Karpas-422 (cell line): ENCODE results near the gene UBE2D3. TPM values are rescaled to one million over a fixed set of nuclear protein-coding genes. Genes with fewer than 3 reads are reported as not detected.

Source experiments
- DNase-seq: peaks from one replicate; pipeline ENCODE4 v3.0.0-alpha.2; 2015
- H2AFZ ChIP-seq: fragments of 200-600 bp; sonication (generic); 2 replicates; pipeline ENCODE4 v1.6.1; 2014; ENCODE audit warnings: antibody characterized with exemption, low read length, mixed read lengths
- H3K27ac ChIP-seq: fragments of 200-600 bp; sonication (generic); 2 replicates; pipeline ENCODE4 v1.5.1; 2014; ENCODE audit warnings: mild to moderate bottlenecking, low read length, moderate library complexity
- H3K27me3 ChIP-seq: fragments of 200-600 bp; sonication (generic); 2 replicates; pipeline ENCODE4 v1.6.1; 2014; ENCODE audit warnings: low read length, mixed read lengths
- H3K36me3 ChIP-seq: fragments of 200-600 bp; sonication (generic); 2 replicates; pipeline ENCODE4 v1.6.1; 2014; ENCODE audit warnings: low read length, mixed read lengths; ENCODE audit not compliant: insufficient read depth
- H3K4me1 ChIP-seq: fragments of 200-600 bp; sonication (generic); 2 replicates; pipeline ENCODE4 v1.6.1; 2014; ENCODE audit warnings: mild to moderate bottlenecking, low read length, mixed read lengths
- H3K4me2 ChIP-seq: fragments of 200-600 bp; sonication (generic); 2 replicates; pipeline ENCODE4 v1.6.1; 2014; ENCODE audit warnings: low read length, low read depth, mild to moderate bottlenecking; ENCODE audit not compliant: poor library complexity, severe bottlenecking
- H3K4me3 ChIP-seq: fragments of 200-600 bp; sonication (generic); 2 replicates; pipeline ENCODE4 v1.5.1; 2014; ENCODE audit warnings: mild to moderate bottlenecking, antibody characterized with exemption, low read length, mixed read lengths
- H3K79me2 ChIP-seq: fragments of 200-600 bp; sonication (generic); 2 replicates; pipeline ENCODE4 v1.6.1; 2014; ENCODE audit warnings: mild to moderate bottlenecking, low read length, mixed read lengths
- H3K9ac ChIP-seq: fragments of 200-600 bp; sonication (generic); 2 replicates; pipeline ENCODE4 v1.6.0; 2014; ENCODE audit warnings: low read length
- H3K9me2 ChIP-seq: fragments of 200-600 bp; sonication (generic), shearing (Covaris generic); replicated peaks from 2 replicates; pipeline ENCODE4 v1.6.0; 2014; ENCODE audit warnings: mild to moderate bottlenecking, low read length, moderate library complexity; ENCODE audit not compliant: insufficient read depth
- H3K9me3 ChIP-seq: fragments of 300-700, 200-600 bp; sonication (generic); 2 replicates; pipeline ENCODE4 v1.6.1; 2014; ENCODE audit warnings: low read length, mixed read lengths
- H4K20me1 ChIP-seq: fragments of 200-600 bp; sonication (generic); 2 replicates; pipeline ENCODE4 v1.6.1; 2014; ENCODE audit warnings: mild to moderate bottlenecking, antibody characterized with exemption, low read length, low read depth; ENCODE audit not compliant: insufficient read depth
- total RNA-seq: library from RNA; depleted of rRNA; stranded (reverse); fragments of >200 nt; shearing (Covaris generic); gene quantifications from 2 replicates; pipeline ENCODE4 v1.2.3, GENCODE V29; 2014; ENCODE audit warnings: low replicate concordance

Gene UBE2D3
- total RNA-seq, 1 experiment from 2014 or later: 538 TPM

DNA sequence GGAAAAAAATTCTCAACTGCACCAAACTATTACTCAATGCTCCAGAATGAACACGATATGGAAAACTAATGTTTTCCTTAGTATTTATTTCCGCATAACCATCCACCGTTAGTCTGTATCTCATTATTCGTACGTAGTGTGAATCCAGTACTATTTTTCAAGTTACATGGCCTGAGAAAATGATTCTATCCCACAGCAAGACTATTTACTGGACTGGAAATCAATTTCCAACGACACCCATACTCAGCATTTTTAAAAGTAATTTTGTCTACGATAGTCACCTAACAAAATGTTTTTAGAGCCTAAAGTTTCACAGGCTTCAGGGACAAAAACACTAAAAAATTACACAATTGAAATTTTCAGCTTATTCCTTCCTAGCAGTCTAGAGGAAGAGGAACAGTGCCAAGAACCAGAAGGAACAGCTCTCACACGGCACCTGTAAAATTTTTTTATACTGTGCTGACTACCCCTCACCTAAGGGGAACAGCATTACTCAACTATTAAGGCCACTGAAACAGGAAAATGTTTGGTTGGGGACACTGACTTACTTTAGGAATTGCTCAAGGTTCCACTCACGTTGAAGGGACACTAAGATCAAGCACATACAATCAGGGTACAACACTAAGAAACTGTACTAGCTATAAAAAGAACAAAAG is 9.6 kb downstream of the UBE2D3 start:
- peaks cover 100% of the 10 kb centered on the region for H3K79me2 ChIP-seq
- H3K36me3 ChIP-seq: peaks cover 69% of the 10 kb centered on the region
- H3K4me2 ChIP-seq: peak overlapping the region; percentile 3
- no peak overlapping the region for H3K4me3 ChIP-seq
- H3K9me2 ChIP-seq: no peaks in the 10 kb centered on the region
- H3K27ac ChIP-seq: no peak overlapping the region
- H4K20me1 ChIP-seq: peaks cover 84% of the 10 kb centered on the region
- H3K9ac ChIP-seq: no peak overlapping the region
- DNase-seq: no peak
- H3K9me3 ChIP-seq: no peaks in the 10 kb centered on the region
- H3K4me1 ChIP-seq: peaks cover 83% of the 10 kb centered on the region
- H3K27me3 ChIP-seq: no peaks in the 10 kb centered on the region
- H2AFZ ChIP-seq: no peak overlapping the region

DNA sequence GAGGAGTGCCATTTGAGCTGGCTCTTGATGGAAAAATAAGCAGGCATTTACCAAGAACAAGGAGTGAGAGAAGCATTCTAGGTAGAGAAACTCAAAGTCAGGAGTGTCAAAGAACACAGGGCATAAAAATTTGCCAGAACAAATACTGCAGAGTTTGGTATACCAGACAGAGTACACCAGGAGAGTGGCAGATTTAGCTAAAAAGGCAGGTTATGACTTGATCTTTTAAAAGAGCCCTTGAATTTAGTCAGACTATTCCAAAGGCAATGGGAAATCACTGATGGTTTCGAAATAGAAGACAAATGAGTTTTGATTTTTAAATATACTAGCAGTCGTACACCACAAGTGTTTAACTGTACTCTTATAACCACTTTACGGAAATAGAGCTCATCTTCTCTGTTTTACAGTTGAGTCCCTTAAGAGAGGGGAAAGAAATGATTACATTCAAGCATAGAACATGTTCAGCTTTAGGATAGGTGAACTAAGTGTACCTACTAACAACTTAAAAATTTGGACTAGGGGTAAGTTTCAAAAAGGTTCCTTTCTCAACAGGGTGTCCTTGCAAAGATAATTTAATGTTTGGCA is 10.2 kb downstream of the UBE2D3 start:
- Histone ChIP-seq H3K4me2 (no peak overlapping the region), H3K36me3 (peaks cover 72% of the 10 kb centered on the region), H3K4me1 (peaks cover 85% of the 10 kb centered on the region)

GRCh38 chr4:102815981-102816380 is 11.4 kb downstream of the UBE2D3 start:
- H3K9me2 ChIP-seq: no peaks in the 10 kb centered on the region
- H3K4me3 ChIP-seq: no peak overlapping the region
- H3K9me3 ChIP-seq: no peaks in the 10 kb centered on the region
- no peak overlapping the region for H2AFZ ChIP-seq
- H4K20me1 ChIP-seq: peaks cover 88% of the 10 kb centered on the region
- no peak overlapping the region for H3K27ac ChIP-seq
- no peak overlapping the region for H3K4me2 ChIP-seq
- peaks cover 70% of the 10 kb centered on the region for H3K36me3 ChIP-seq
- H3K79me2 ChIP-seq: peaks cover 100% of the 10 kb centered on the region
- no peak overlapping the region for H3K9ac ChIP-seq
- H3K27me3 ChIP-seq: no peaks in the 10 kb centered on the region
- DNase-seq: no peak
- peaks cover 86% of the 10 kb centered on the region for H3K4me1 ChIP-seq

More for the DNA sequence above, 10.2 kb downstream of the UBE2D3 start:
- H2AFZ ChIP-seq: no peak overlapping the region
- H3K27me3 ChIP-seq: no peaks in the 10 kb centered on the region
- no peak overlapping the region for H3K9ac ChIP-seq
- no peaks in the 10 kb centered on the region for H3K9me3 ChIP-seq
- peaks cover 100% of the 10 kb centered on the region for H3K79me2 ChIP-seq
- no peak overlapping the region for H3K27ac ChIP-seq
- H3K4me3 ChIP-seq: no peak overlapping the region
- peaks cover 87% of the 10 kb centered on the region for H4K20me1 ChIP-seq
- no peaks in the 10 kb centered on the region for H3K9me2 ChIP-seq
- DNase-seq: no peak

DNA sequence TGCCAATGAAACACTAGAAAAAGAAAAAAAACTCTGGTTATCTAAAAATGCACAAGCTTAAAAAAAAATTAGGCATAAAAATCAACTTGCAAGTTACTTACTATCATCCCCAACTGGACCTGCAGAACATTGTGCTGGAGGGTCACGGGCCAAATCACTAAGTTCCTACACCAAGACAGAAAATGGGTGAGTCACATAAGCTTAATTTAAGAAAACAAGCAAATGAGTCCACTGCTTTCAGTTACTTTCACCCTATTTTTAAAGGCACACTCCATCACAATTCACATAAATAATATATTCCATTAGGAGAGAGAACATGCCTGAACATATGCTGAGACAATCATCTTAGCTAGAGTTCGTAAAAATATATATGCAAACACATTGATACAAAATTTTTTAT is 17.7 kb downstream of the UBE2D3 start:
- peak overlapping the region; percentile 53 for H3K4me2 ChIP-seq
- H3K27ac ChIP-seq: peak overlapping the region; percentile 62
- H3K79me2 ChIP-seq: peaks cover 100% of the 10 kb centered on the region
- H3K36me3 ChIP-seq: peaks cover 81% of the 10 kb centered on the region
- H3K27me3 ChIP-seq: no peaks in the 10 kb centered on the region
- peaks cover 81% of the 10 kb centered on the region for H3K4me1 ChIP-seq
- H3K9me3 ChIP-seq: no peaks in the 10 kb centered on the region
- no peak for DNase-seq
- no peak overlapping the region for H2AFZ ChIP-seq
- no peaks in the 10 kb centered on the region for H3K9me2 ChIP-seq
- peaks cover 53% of the 10 kb centered on the region for H4K20me1 ChIP-seq
- H3K4me3 ChIP-seq: no peak overlapping the region
- no peak overlapping the region for H3K9ac ChIP-seq

DNA sequence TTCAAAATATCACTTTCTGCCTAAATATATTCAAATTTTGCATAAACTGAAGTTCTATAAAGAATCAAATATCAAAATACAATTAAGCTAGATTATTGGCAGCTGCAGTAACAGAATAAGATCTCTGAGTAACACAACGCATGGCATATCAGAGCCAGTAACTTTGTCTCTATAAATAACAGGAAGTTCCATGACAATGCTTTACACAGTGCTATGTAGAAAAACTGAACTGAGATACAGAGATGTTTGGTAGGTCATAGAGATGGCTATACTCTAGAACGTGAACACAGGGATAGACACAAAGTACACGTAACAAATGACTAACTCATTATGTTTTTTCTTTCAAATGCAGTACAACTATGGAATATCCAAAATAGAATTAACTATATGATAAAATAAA is 18.2 kb downstream of the UBE2D3 start:
- Histone ChIP-seq H3K4me2 (no peak overlapping the region), H3K27ac (peak overlapping the region; percentile 62), H3K4me3 (no peak overlapping the region), H3K9me3 (no peaks in the 10 kb centered on the region), H3K9ac (no peak overlapping the region), H2AFZ (no peak overlapping the region), H3K9me2 (no peaks in the 10 kb centered on the region), H3K27me3 (no peaks in the 10 kb centered on the region), H3K4me1 (peaks cover 78% of the 10 kb centered on the region), H3K79me2 (peaks cover 99% of the 10 kb centered on the region), H4K20me1 (peaks cover 50% of the 10 kb centered on the region), H3K36me3 (peaks cover 81% of the 10 kb centered on the region)
- no peak for DNase-seq

- Histone ChIP-seq H3K36me3 (peaks cover 76% of the 10 kb centered on the region), H3K4me1 (peaks cover 66% of the 10 kb centered on the region)
- no peak for DNase-seq
Measured at GRCh38 chr4:102808009-102808408, 19.3 kb downstream of the UBE2D3 start.

DNA sequence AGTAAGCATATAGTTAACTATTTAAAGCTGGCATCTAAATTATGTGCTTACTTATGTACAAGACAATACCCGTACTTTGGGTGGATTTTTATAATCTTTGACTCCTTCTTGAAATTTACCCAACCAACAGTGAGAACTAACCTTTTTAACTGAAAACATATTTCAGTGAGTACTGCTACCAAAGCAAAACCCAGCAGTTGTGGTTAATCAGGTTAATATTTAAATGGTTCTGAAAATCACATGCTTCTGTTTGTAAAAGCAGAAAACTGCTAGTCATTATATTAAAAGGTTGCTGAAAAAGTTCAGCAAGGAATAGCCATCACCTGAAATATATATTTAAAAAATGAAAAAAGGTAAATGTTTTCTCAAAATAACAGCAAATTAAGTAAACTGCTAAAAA is 20.0 kb downstream of the UBE2D3 start:
- peaks cover 76% of the 10 kb centered on the region for H3K36me3 ChIP-seq
- no peaks in the 10 kb centered on the region for H3K27me3 ChIP-seq
- H4K20me1 ChIP-seq: peaks cover 39% of the 10 kb centered on the region
- H3K4me2 ChIP-seq: no peak overlapping the region
- H3K4me1 ChIP-seq: peaks cover 60% of the 10 kb centered on the region
- H3K4me3 ChIP-seq: no peak overlapping the region
- H2AFZ ChIP-seq: no peak overlapping the region
- peaks cover 98% of the 10 kb centered on the region for H3K79me2 ChIP-seq
- H3K9me2 ChIP-seq: no peaks in the 10 kb centered on the region
- H3K9me3 ChIP-seq: no peaks in the 10 kb centered on the region
- no peak overlapping the region for H3K9ac ChIP-seq
- H3K27ac ChIP-seq: no peak overlapping the region
- DNase-seq: no peak

More at GRCh38 chr4:102808009-102808408, 19.3 kb downstream of the UBE2D3 start:
- Histone ChIP-seq H4K20me1 (peaks cover 40% of the 10 kb centered on the region), H3K27ac (no peak overlapping the region), H3K9ac (no peak overlapping the region), H2AFZ (no peak overlapping the region), H3K4me3 (no peak overlapping the region), H3K9me2 (no peaks in the 10 kb centered on the region), H3K27me3 (no peaks in the 10 kb centered on the region), H3K4me2 (no peak overlapping the region), H3K9me3 (no peaks in the 10 kb centered on the region), H3K79me2 (peaks cover 99% of the 10 kb centered on the region)

GRCh38 chr4:102799816-102800215 is 27.5 kb downstream of the UBE2D3 start:
- H3K9me2 ChIP-seq: no peaks in the 10 kb centered on the region
- H3K9ac ChIP-seq: no peak overlapping the region
- no peaks in the 10 kb centered on the region; the same call in 1 of the 2 replicates for H3K4me1 ChIP-seq
- peaks cover 40% of the 10 kb centered on the region for H3K79me2 ChIP-seq
- no peak overlapping the region for H3K4me2 ChIP-seq
- no peak for DNase-seq
- no peak overlapping the region for H3K27ac ChIP-seq
- H4K20me1 ChIP-seq: peaks cover 6% of the 10 kb centered on the region; the same call in 1 of the 2 replicates
- H3K4me3 ChIP-seq: no peak overlapping the region
- no peak overlapping the region for H2AFZ ChIP-seq
- H3K9me3 ChIP-seq: no peaks in the 10 kb centered on the region
- peaks cover 82% of the 10 kb centered on the region for H3K36me3 ChIP-seq
- H3K27me3 ChIP-seq: no peaks in the 10 kb centered on the region
